GM19395 (cell line): ENCODE data around the gene PTMA.
"Not testable (repeated sequence)": the region's sequence is repeated elsewhere in the genome, so short reads cannot be mapped to it uniquely, and the experiment has no call there.

Source experiments
- ATAC-seq: cut with Tn5 transposase; IDR thresholded peaks from one replicate; pipeline ENCODE4 v1.9.1; 2021; ENCODE audit warnings: mild to moderate bottlenecking, moderate library complexity; ENCODE audit not compliant: unreplicated experiment

PTMA gene

GRCh38 chr2:231714639-231715498 lies 6.5 kb downstream of the PTMA start:
- no peak for ATAC-seq

GRCh38 chr2:231715499-231715837 lies 7.1 kb downstream of the PTMA start:
- ATAC-seq: no peak

- ATAC-seq: no peak
Measured at GRCh38 chr2:231715988-231716616, 7.8 kb downstream of the PTMA start.

GRCh38 chr2:231716666-231717280 lies 8.4 kb downstream of the PTMA start:
- ATAC-seq: no peak

GRCh38 chr2:231717281-231718171 lies 9.2 kb downstream of the PTMA start:
- no peak for ATAC-seq

GRCh38 chr2:231718799-231719198 lies 10.5 kb downstream of the PTMA start:
- ATAC-seq: no peak

- peak; percentile 7 for ATAC-seq
Measured at GRCh38 chr2:231720292-231720986, 12.1 kb downstream of the PTMA start.

GRCh38 chr2:231720987-231721966 lies 13.0 kb downstream of the PTMA start:
- peak; percentile 88 for ATAC-seq

GRCh38 chr2:231722721-231723307 lies 14.5 kb downstream of the PTMA start:
- ATAC-seq: no peak

GRCh38 chr2:231725476-231725875 lies 17.2 kb downstream of the PTMA start:
- no peak for ATAC-seq

GRCh38 chr2:231726276-231726675 lies 18.0 kb downstream of the PTMA start:
- ATAC-seq: no peak

- ATAC-seq: no peak
Measured at GRCh38 chr2:231727621-231728020, 19.3 kb downstream of the PTMA start.

GRCh38 chr2:231732604-231733003 lies 24.3 kb downstream of the PTMA start:
- no peak for ATAC-seq

GRCh38 chr2:231737761-231738160 lies 29.4 kb downstream of the PTMA start:
- no peak for ATAC-seq

- no peak for ATAC-seq
Measured at GRCh38 chr2:231743376-231744116, 35.2 kb downstream of the PTMA start.

- no peak for ATAC-seq
Measured at GRCh38 chr2:231745303-231746038, 37.1 kb downstream of the PTMA start.

GRCh38 chr2:231748153-231748896 lies 40.0 kb downstream of the PTMA start:
- ATAC-seq: not testable (repeated sequence)
